Neuronal stem cell (in vitro differentiated cells): Measurements from ENCODE around the gene LRRTM4.
"Not testable (repeated sequence)": the region's sequence is repeated elsewhere in the genome, so short reads cannot be mapped to it uniquely, and the experiment has no call there.

Source experiments
- DNase-seq: peaks from one replicate; pipeline ENCODE4 v3.0.0-alpha.2; 2013; ENCODE audit warnings: low spot score
- H2AFZ ChIP-seq: one replicate; pipeline ENCODE4 v1.6.1; 2013; ENCODE audit warnings: mild to moderate bottlenecking, low read length, inconsistent platforms
- H2AK5ac ChIP-seq: 2 replicates; pipeline ENCODE4 v1.6.1; 2013; ENCODE audit warnings: low read depth, mild to moderate bottlenecking, inconsistent platforms, low read length, moderate library complexity, mixed read lengths
- H2BK120ac ChIP-seq: 2 replicates; pipeline ENCODE4 v1.6.1; 2013; ENCODE audit warnings: low read depth, mild to moderate bottlenecking, inconsistent platforms, low read length, moderate library complexity, mixed read lengths
- H2BK12ac ChIP-seq: one replicate; pipeline ENCODE4 v1.6.1; 2013; ENCODE audit warnings: low read length, inconsistent platforms
- H2BK15ac ChIP-seq: 2 replicates; pipeline ENCODE4 v1.6.1; 2013; ENCODE audit warnings: mild to moderate bottlenecking, low read length, inconsistent platforms, mixed read lengths
- H2BK5ac ChIP-seq: one replicate; pipeline ENCODE4 v1.6.1; 2013; ENCODE audit warnings: inconsistent platforms, mild to moderate bottlenecking, low read length, moderate library complexity
- H3K14ac ChIP-seq: one replicate; pipeline ENCODE4 v1.6.1; 2013; ENCODE audit warnings: low read length, inconsistent platforms
- H3K18ac ChIP-seq: 2 replicates; pipeline ENCODE4 v1.6.1; 2013; ENCODE audit warnings: low read length, inconsistent platforms
- H3K23ac ChIP-seq: 2 replicates; pipeline ENCODE4 v1.6.1; 2013; ENCODE audit warnings: low read depth, mild to moderate bottlenecking, mixed read lengths, low read length, inconsistent platforms; ENCODE audit not compliant: poor library complexity
- H3K27ac ChIP-seq: replicated peaks from 3 replicates; pipeline ENCODE4 v1.5.1; 2013; ENCODE audit warnings: low read length, inconsistent platforms
- H3K27me3 ChIP-seq, 3 experiments: 2 replicates each; pipeline ENCODE4 v1.6.1; 2013; ENCODE audit warnings: low read length in 3 of 3, mild to moderate bottlenecking in 2 of 3, inconsistent platforms in 1 of 3, low read depth in 1 of 3, mixed read lengths in 1 of 3, moderate library complexity in 1 of 3; ENCODE audit not compliant: control insufficient read depth in 3 of 3, insufficient read depth in 3 of 3
- H3K36me3 ChIP-seq, 2 donors: replicated peaks in 1 of 2; 2 replicates each; pipeline ENCODE4 v1.6.1; 2013; ENCODE audit warnings: low read length in 2 of 2; ENCODE audit not compliant: control insufficient read depth in 2 of 2, insufficient read depth in 2 of 2
- H3K4ac ChIP-seq: 2 replicates; pipeline ENCODE4 v1.6.1; 2013; ENCODE audit warnings: inconsistent platforms, mild to moderate bottlenecking, low read length, moderate library complexity
- H3K4me1 ChIP-seq, 2 donors: 1 replicate in 1 of 2; 2 replicates in 1 of 2; pipeline ENCODE4 v1.6.1; 2013; ENCODE audit warnings: low read length in 2 of 2, low read depth in 1 of 2; ENCODE audit not compliant: control insufficient read depth in 2 of 2, insufficient read depth in 1 of 2
- H3K4me2 ChIP-seq: one replicate; pipeline ENCODE4 v1.6.1; 2013; ENCODE audit warnings: mild to moderate bottlenecking, low read length, inconsistent platforms; ENCODE audit not compliant: insufficient read depth, poor library complexity, severe bottlenecking
- H3K4me3 ChIP-seq, 2 donors: 2 replicates each; pipeline ENCODE4 v1.5.1; 2013; ENCODE audit warnings: low read length in 2 of 2, mild to moderate bottlenecking in 2 of 2, inconsistent platforms in 1 of 2, moderate library complexity in 1 of 2
- H3K79me1 ChIP-seq: one replicate; pipeline ENCODE4 v1.6.1; 2013; ENCODE audit warnings: low read depth, mild to moderate bottlenecking, inconsistent platforms, low read length, moderate library complexity
- H3K9ac ChIP-seq: one replicate; pipeline ENCODE4 v1.6.1; 2013; ENCODE audit warnings: mild to moderate bottlenecking, low read depth, low read length, inconsistent platforms; ENCODE audit not compliant: poor library complexity
- H3K9me3 ChIP-seq, 2 donors: replicated peaks in 1 of 2; 2 replicates each; pipeline versions ENCODE3 to v1.6.1; 2013; ENCODE audit warnings: low read length in 2 of 2, mild to moderate bottlenecking in 2 of 2, inconsistent platforms in 1 of 2, low read depth in 1 of 2, mixed read lengths in 1 of 2, moderate library complexity in 1 of 2; ENCODE audit not compliant: control insufficient read depth in 2 of 2, insufficient read depth in 1 of 2
- H4K8ac ChIP-seq: one replicate; pipeline ENCODE4 v1.6.1; 2013; ENCODE audit warnings: low read depth, mild to moderate bottlenecking, inconsistent platforms, low read length, moderate library complexity
- H4K91ac ChIP-seq: one replicate; pipeline ENCODE4 v1.6.1; 2013; ENCODE audit warnings: low read length, low read depth, mild to moderate bottlenecking, inconsistent platforms; ENCODE audit not compliant: poor library complexity
- WGBS, 2 donors: extraction: QIAGEN DNeasy Blood & Tissue Kit; methylation state at CpG; one replicate each; pipeline ENCODE4 v1.1.7; 2013; ENCODE audit warnings: missing lambda C conversion rate in 2 of 2, mixed read lengths in 1 of 2; ENCODE audit not compliant: insufficient read length in 2 of 2, insufficient replicate concordance in 1 of 2; ENCODE audit errors: extremely low coverage in 2 of 2; 5-methylcytosine and 5-hydroxymethylcytosine counted together

Gene LRRTM4

GRCh38 chr2:77095525-77095924 lies 426.7 kb downstream of the LRRTM4 start:
- not testable (repeated sequence) for DNase-seq, H3K14ac ChIP-seq, H4K91ac ChIP-seq, H3K27me3 ChIP-seq, H2BK5ac ChIP-seq, H3K18ac ChIP-seq, H3K4me1 ChIP-seq, H3K4me2 ChIP-seq, H4K8ac ChIP-seq, H3K27ac ChIP-seq, H3K9me3 ChIP-seq, H3K4me3 ChIP-seq, H3K79me1 ChIP-seq, H3K36me3 ChIP-seq, H3K23ac ChIP-seq, H2BK12ac ChIP-seq, H2BK15ac ChIP-seq, H3K9ac ChIP-seq, H2BK120ac ChIP-seq, H2AFZ ChIP-seq, H2AK5ac ChIP-seq, H3K4ac ChIP-seq
- WGBS, 2 donors, result no CpG with 5 or more reads among the region's 8 CpGs

DNA sequence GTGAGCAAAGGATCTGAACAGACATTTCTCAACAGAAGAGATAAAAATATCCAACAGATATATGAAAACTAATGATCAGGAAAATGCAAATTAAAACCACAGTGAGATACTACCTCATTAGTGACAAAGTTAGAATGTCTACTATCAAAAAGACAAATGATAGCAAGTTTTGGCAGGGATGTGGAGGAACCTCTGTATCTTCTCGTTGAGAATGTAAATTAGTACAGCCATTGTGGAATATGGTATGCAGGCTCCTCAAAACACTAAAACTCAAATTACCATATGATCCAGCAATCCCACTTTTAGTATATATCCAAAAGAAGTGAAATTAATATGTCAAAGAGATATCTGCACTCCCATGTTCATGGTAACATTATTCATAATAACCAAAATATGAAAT lies 427.1 kb downstream of the LRRTM4 start:
- Histone ChIP-seq H2BK12ac (no peak overlapping the region), H3K4me2 (no peak overlapping the region), H3K23ac (no peak overlapping the region), H4K91ac (no peak overlapping the region), H3K27me3 (no peaks in the 10 kb centered on the region), H3K4ac (no peak overlapping the region), H3K9me3 (no peaks in the 10 kb centered on the region), H2BK15ac (no peak overlapping the region), H3K79me1 (no peaks in the 10 kb centered on the region), H3K36me3 (no peaks in the 10 kb centered on the region), H3K4me1 (no peaks in the 10 kb centered on the region), H3K14ac (no peak overlapping the region), H2AK5ac (no peak overlapping the region), H4K8ac (no peak overlapping the region), H3K27ac (no peak overlapping the region), H3K18ac (no peak overlapping the region), H2BK120ac (no peak overlapping the region), H3K4me3 (no peak overlapping the region), H2BK5ac (no peak overlapping the region), H2AFZ (no peak overlapping the region), H3K9ac (no peak overlapping the region)
- no peak for DNase-seq
- WGBS, 2 donors, result no CpG with 5 or more reads among the region's 1 CpG

DNA sequence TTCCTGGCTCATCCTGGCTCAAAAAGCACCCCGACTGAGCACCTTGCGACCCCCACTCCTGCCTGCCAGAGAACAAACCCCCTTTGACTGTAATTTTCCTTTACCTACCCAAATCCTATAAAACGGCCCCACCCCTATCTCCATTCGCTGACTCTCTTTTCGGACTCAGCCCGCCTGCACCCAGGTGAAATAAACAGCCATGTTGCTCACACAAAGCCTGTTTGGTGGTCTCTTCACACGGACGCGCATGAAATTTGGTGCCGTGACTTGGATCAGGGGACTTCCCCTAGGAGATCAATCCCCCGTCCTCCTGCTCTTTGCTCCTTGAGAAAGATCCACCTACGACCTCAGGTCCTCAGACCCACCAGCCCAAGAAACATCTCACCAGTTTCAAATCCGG lies 433.8 kb downstream of the LRRTM4 start:
- H3K23ac ChIP-seq, H2BK5ac ChIP-seq, H3K4me1 ChIP-seq, H4K91ac ChIP-seq, H3K9ac ChIP-seq, H3K14ac ChIP-seq, H2AK5ac ChIP-seq, H3K9me3 ChIP-seq, H2BK120ac ChIP-seq, H2AFZ ChIP-seq, H2BK15ac ChIP-seq, H3K27me3 ChIP-seq, H4K8ac ChIP-seq, H2BK12ac ChIP-seq, H3K36me3 ChIP-seq, H3K18ac ChIP-seq, H3K79me1 ChIP-seq, H3K27ac ChIP-seq, H3K4me3 ChIP-seq, DNase-seq, H3K4ac ChIP-seq: not testable (repeated sequence)
- no CpG with 5 or more reads among the region's 13 CpGs for WGBS, 2 donors
- peak overlapping the region; percentile 18 for H3K4me2 ChIP-seq

DNA sequence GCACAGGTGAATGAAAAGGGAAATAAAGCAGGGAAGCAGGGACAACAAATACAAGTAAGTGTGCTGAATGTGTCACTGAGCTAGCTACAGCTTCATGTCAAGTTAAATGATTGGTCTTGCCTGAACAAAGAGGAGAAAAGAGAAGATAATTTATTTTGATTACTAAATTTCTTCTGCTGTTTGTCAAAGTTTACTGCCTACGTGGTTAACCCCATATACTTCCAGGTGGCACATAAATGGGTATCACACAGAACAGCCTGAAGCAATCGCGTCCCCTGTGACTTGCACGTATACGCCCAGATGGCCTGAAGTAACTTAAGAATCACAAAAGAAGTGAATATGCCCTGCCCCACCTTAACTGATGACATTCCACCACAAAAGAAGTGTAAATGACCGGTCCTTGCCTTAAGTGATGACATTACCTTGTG lies 434.2 kb downstream of the LRRTM4 start:
- H3K79me1 ChIP-seq, result no peaks in the 10 kb centered on the region
- no peak overlapping the region for H2AK5ac ChIP-seq
- no peak for DNase-seq
- no CpG with 5 or more reads among the region's 6 CpGs for WGBS, 2 donors
- H3K9me3 ChIP-seq, result no peaks in the 10 kb centered on the region
- H2BK120ac ChIP-seq, result no peak overlapping the region
- H4K91ac ChIP-seq, result no peak overlapping the region
- H3K9ac ChIP-seq, result no peak overlapping the region
- H3K23ac ChIP-seq, result no peak overlapping the region
- H3K4me1 ChIP-seq, result peaks cover 0 to 2% of the 10 kb centered on the region in 2 donors
- H3K27ac ChIP-seq, result no peak overlapping the region
- H2BK12ac ChIP-seq, result no peak overlapping the region
- H3K36me3 ChIP-seq, result no peaks in the 10 kb centered on the region
- peaks cover 0 to 8% (median 0%) of the 10 kb centered on the region in 3 experiments for H3K27me3 ChIP-seq
- no peak overlapping the region for H2BK15ac ChIP-seq
- H3K18ac ChIP-seq, result no peak overlapping the region
- no peak overlapping the region for H2BK5ac ChIP-seq
- H3K14ac ChIP-seq, result no peak overlapping the region
- H3K4me2 ChIP-seq, result peak overlapping the region; percentile 11
- no peak overlapping the region for H4K8ac ChIP-seq
- H2AFZ ChIP-seq, result no peak overlapping the region
- no peak overlapping the region for H3K4ac ChIP-seq
- no peak overlapping the region for H3K4me3 ChIP-seq
